RCC 7860 (cell line): ENCODE data around the gene DERA.
"Not testable (repeated sequence)": the region's sequence is repeated elsewhere in the genome, so short reads cannot be mapped to it uniquely, and the experiment has no call there.

Experiments
- DNase-seq: peaks from one replicate; pipeline ENCODE4 v3.0.0-alpha.2; 2015; ENCODE audit warnings: low spot score
- FAIRE-seq: peaks from 2 replicates; lab custom pipeline; 2012; peaks lifted over from hg19 to GRCh38; lab: Jason Lieb, UNC

The DERA gene

GRCh38 chr12:15997910-15998309 lies 86.8 kb downstream of the DERA start:
- DNase-seq (no peak), FAIRE-seq (no peak)

GRCh38 chr12:16002880-16003279 lies 91.7 kb downstream of the DERA start:
- DNase-seq: no peak
- no peak for FAIRE-seq

- FAIRE-seq (no peak), DNase-seq (no peak)
Measured at GRCh38 chr12:16003460-16003859, 92.3 kb downstream of the DERA start.

- DNase-seq: no peak
- FAIRE-seq: no peak
Measured at GRCh38 chr12:16006752-16007151, 95.6 kb downstream of the DERA start.

- FAIRE-seq (no peak), DNase-seq (no peak)
Measured at GRCh38 chr12:16008421-16008824, 97.3 kb downstream of the DERA start.

- DNase-seq: no peak
- no peak for FAIRE-seq
Measured at GRCh38 chr12:16012117-16012516, 101.0 kb downstream of the DERA start.

GRCh38 chr12:16013722-16014121 lies 102.6 kb downstream of the DERA start:
- FAIRE-seq, DNase-seq: not testable (repeated sequence)

GRCh38 chr12:16014394-16014793 lies 103.3 kb downstream of the DERA start:
- not testable (repeated sequence) for DNase-seq, FAIRE-seq

GRCh38 chr12:16016748-16017147 lies 105.6 kb downstream of the DERA start:
- no peak for FAIRE-seq
- no peak for DNase-seq

GRCh38 chr12:16018306-16018705 lies 107.2 kb downstream of the DERA start:
- DNase-seq (no peak), FAIRE-seq (no peak)

GRCh38 chr12:16019136-16019535 lies 108.0 kb downstream of the DERA start:
- FAIRE-seq (no peak), DNase-seq (no peak)

GRCh38 chr12:16020031-16020430 lies 108.9 kb downstream of the DERA start:
- FAIRE-seq (no peak), DNase-seq (no peak)

- FAIRE-seq (no peak), DNase-seq (no peak)
Measured at GRCh38 chr12:16021026-16021425, 109.9 kb downstream of the DERA start.

GRCh38 chr12:16021676-16022075 lies 110.5 kb downstream of the DERA start:
- DNase-seq (no peak), FAIRE-seq (no peak)

GRCh38 chr12:16027002-16027401 lies 115.9 kb downstream of the DERA start:
- DNase-seq: no peak
- FAIRE-seq: no peak

GRCh38 chr12:16030744-16031143 lies 119.6 kb downstream of the DERA start:
- FAIRE-seq: no peak

GRCh38 chr12:16034136-16034817 lies 123.1 kb downstream of the DERA start:
- no peak for DNase-seq
- FAIRE-seq: no peak

More at GRCh38 chr12:16030744-16031143, 119.6 kb downstream of the DERA start:
- DNase-seq: no peak

GRCh38 chr12:16036073-16036472 lies 124.9 kb downstream of the DERA start:
- FAIRE-seq (no peak), DNase-seq (no peak)

GRCh38 chr12:16037533-16037932 lies 126.4 kb downstream of the DERA start:
- no peak for DNase-seq
- FAIRE-seq: no peak

- DNase-seq (no peak), FAIRE-seq (no peak)
Measured at GRCh38 chr12:16043480-16043879, 132.3 kb downstream of the DERA start.

GRCh38 chr12:16046266-16046665 lies 135.1 kb downstream of the DERA start:
- FAIRE-seq (no peak), DNase-seq (no peak)

GRCh38 chr12:16048511-16048910 lies 137.4 kb downstream of the DERA start:
- FAIRE-seq (no peak), DNase-seq (no peak)

- FAIRE-seq: no peak
- no peak for DNase-seq
Measured at GRCh38 chr12:16056910-16057309, 145.8 kb downstream of the DERA start.
